T-cell (primary cell): ENCODE data around the gene RGP1. TPM values are rescaled to one million over a fixed set of nuclear protein-coding genes. Genes with fewer than 3 reads are reported as not detected.
A peak's percentile ranks its signal among the peaks of the same experiment; 100 is the strongest.

Experiments used
- ATAC-seq, 4 experiments: fragments of 200-7000 bp in 3 of 4; fragments of 150-1000 bp in 1 of 4; cut with Tn5 transposase; replicated peaks in 1 of 4; 1 replicate in 3 of 4; 2 replicates in 1 of 4; pipeline ENCODE4 v1.10.0; 2021; ENCODE audit warnings: moderate library complexity in 3 of 4, mild to moderate bottlenecking in 2 of 4, moderate number of reproducible peaks in 1 of 4
- CTCF ChIA-PET, 2 donors: fragments of 300-600 bp; sonication (Branson Sonifier 250); formaldehyde crosslinking; loops; one replicate each; lab custom pipeline; 2022; ENCODE audit warnings: antibody characterized with exemption in 2 of 2; lab: Charles Lee
- POLR2A ChIA-PET, 2 donors: fragments of 300-600 bp; sonication (Branson Sonifier 250); formaldehyde crosslinking; loops; one replicate each; lab custom pipeline; 2022; ENCODE audit warnings: antibody characterized with exemption in 2 of 2; lab: Charles Lee
- DNase-seq, 35 experiments: peaks; one replicate each; pipeline versions ENCODE4 v3.0.0 to v3.0.0-alpha.2; 2013 to 2023
- H3K27ac ChIP-seq: one replicate; pipeline ENCODE4 v1.5.1; 2013; ENCODE audit warnings: low read length
- H3K27me3 ChIP-seq, 2 experiments: replicated peaks in 1 of 2; 1 replicate in 1 of 2; 2 replicates in 1 of 2; pipeline versions ENCODE4 v1.6.1 to v1.7.0; 2013; ENCODE audit warnings: low read length in 1 of 2, mixed read lengths in 1 of 2; ENCODE audit not compliant: control insufficient read depth in 2 of 2, insufficient read depth in 2 of 2; ENCODE audit errors: extremely low read depth in 1 of 2
- H3K36me3 ChIP-seq, 2 donors: 1 replicate in 1 of 2; 2 replicates in 1 of 2; pipeline versions ENCODE4 v1.6.1 to v1.7.0; 2013; ENCODE audit warnings: low read length in 1 of 2; ENCODE audit not compliant: control insufficient read depth in 2 of 2, insufficient read depth in 1 of 2; ENCODE audit errors: extremely low read depth in 1 of 2
- H3K4me1 ChIP-seq, 2 experiments: 1 replicate in 1 of 2; 2 replicates in 1 of 2; pipeline versions ENCODE4 v1.6.1 to v1.7.0; 2013; ENCODE audit warnings: low read length in 2 of 2, mixed read lengths in 1 of 2; ENCODE audit not compliant: insufficient read depth in 2 of 2, control insufficient read depth in 1 of 2; ENCODE audit errors: extremely low read depth in 1 of 2
- H3K4me3 ChIP-seq, 2 donors: 1 replicate in 1 of 2; 2 replicates in 1 of 2; pipeline versions ENCODE4 v1.5.1 to v1.7.0; 2013; ENCODE audit warnings: mild to moderate bottlenecking in 2 of 2, low read length in 1 of 2, moderate library complexity in 1 of 2; ENCODE audit not compliant: control insufficient read depth in 1 of 2; ENCODE audit errors: extremely low read depth in 1 of 2
- H3K9me3 ChIP-seq: 2 replicates; pipeline ENCODE4 v1.7.0; 2013
- H3K27ac Mint-ChIP-seq, 2 donors: one replicate each; pipeline ENCODE4 v1.8.0; 2020 to 2021; ENCODE audit warnings: mild to moderate bottlenecking in 2 of 2, mixed read lengths in 2 of 2
- H3K27me3 Mint-ChIP-seq, 2 donors: one replicate each; pipeline ENCODE4 v1.8.0; 2021 to 2022; ENCODE audit warnings: mixed read lengths in 2 of 2
- H3K36me3 Mint-ChIP-seq: one replicate; pipeline ENCODE4 v1.8.0; 2021; ENCODE audit warnings: mixed read lengths
- H3K4me1 Mint-ChIP-seq, 3 donors: one replicate each; pipeline ENCODE4 v1.8.0; 2020 to 2022; ENCODE audit warnings: mixed read lengths in 3 of 3, mild to moderate bottlenecking in 1 of 3
- H3K4me3 Mint-ChIP-seq, 3 donors: one replicate each; pipeline ENCODE4 v1.8.0; 2020 to 2022; ENCODE audit warnings: mild to moderate bottlenecking in 3 of 3, mixed read lengths in 3 of 3, moderate library complexity in 3 of 3
- H3K9me3 Mint-ChIP-seq, 3 donors: one replicate each; pipeline ENCODE4 v1.8.0; 2020 to 2022; ENCODE audit warnings: mixed read lengths in 3 of 3
- WGBS: methylation state at CpG from one replicate; pipeline ENCODE4 v1.1.5; 2013; ENCODE audit warnings: missing lambda C conversion rate; ENCODE audit not compliant: insufficient coverage; 5-methylcytosine and 5-hydroxymethylcytosine counted together
- total RNA-seq, 35 experiments: library from RNA in 6 of 35; stranded (reverse) in 6 of 35; fragments of 120-200 nt in 1 of 35; gene quantifications; one replicate each; pipeline versions ENCODE4 v1.2.1 to v1.2.4 and lab custom pipeline; 2013 to 2026

RGP1 gene
- total RNA-seq (10 to 100 TPM; 20.6 to 36.5 (median 33.5) TPM), total RNA-seq (lab: John Stamatoyannopoulos, UW) (17.7 to 87.2 (median 45.6) reads per million in 29 experiments)
- 17.5 TPM for total RNA-seq (2013)

- Histone ChIP-seq H3K27ac (peak within 1 kb of the TSS; percentile 76), H3K4me1 (peaks cover 16 to 43% of the 10 kb centered on the region in 2 experiments), H3K9me3 (no peaks in the 10 kb centered on the region), H3K4me3 (peak within 1 kb of the TSS; percentile 77 to 93), H3K27me3 (no peaks in the 10 kb centered on the region), H3K36me3 (peaks cover 5 to 43% of the 10 kb centered on the region in 2 donors)
- ChIA-PET POLR2A (interaction anchor here (0.7 to 1.0 kb wide), 2 partner anchors 13 to 28 kb away, joined by 3 read pairs; no protein-coding TSS in a partner anchor), CTCF (interaction anchor here (0.5 to 4.2 kb wide), 25 partner anchors 8 to 1293 kb away, joined by 3 to 49 read pairs (median 5); partner anchors contain the start of genes CCDC107 (in 1 of the 2), CREB3 (in 1 of the 2), RMRP (in 1 of the 2) and TLN1 (in 1 of the 2))
- H3K27ac Mint-ChIP-seq: peak within 1 kb of the TSS; percentile 95 to 96
- DNase-seq: peak in 28 of 35 experiments; percentile 11 to 74 (median 46)
- H3K9me3 Mint-ChIP-seq: no peaks in the 10 kb centered on the region
- H3K4me1 Mint-ChIP-seq: peaks cover 48 to 56% (median 51%) of the 10 kb centered on the region in 3 donors
- peaks cover 29% of the 10 kb centered on the region for H3K36me3 Mint-ChIP-seq
- under 1% methylated on average over 69 of the region's 69 CpGs for WGBS
- no peaks in the 10 kb centered on the region for H3K27me3 Mint-ChIP-seq
- peak within 1 kb of the TSS; percentile 91 to 94 (median 92) for H3K4me3 Mint-ChIP-seq
- peak; percentile 73 to 86 (median 82) for ATAC-seq
These were observed at the start of gene RGP1, which contains the start of gene GBA2 for GRCh38 chr9:35748858-35749514. Gene RGP1 (plus strand): TSS chr9:35749287. CDS start chr9:35749756, 469 bp downstream. Gene GBA2 (minus strand): TSS chr9:35749228. CDS start chr9:35748704, 524 bp downstream.

DNA sequence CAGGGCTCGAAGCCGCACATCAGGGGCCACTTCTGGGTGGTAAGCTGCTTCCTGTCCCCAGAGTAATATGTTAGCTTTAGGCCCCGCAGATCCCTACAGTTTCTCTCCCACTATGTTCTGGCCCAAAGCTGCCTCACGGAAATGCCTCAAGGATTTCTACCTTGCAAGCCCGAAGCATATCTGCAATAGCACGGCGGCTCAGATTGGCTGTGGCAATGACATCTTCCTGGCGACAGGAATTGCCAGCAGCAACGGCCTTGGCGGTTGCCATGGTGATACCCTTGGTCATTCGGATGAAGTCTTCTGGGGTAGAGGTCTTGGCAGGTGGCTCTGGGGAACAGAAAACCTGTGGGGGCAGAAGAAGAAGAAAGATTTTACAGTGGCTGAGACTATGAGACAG is 49.1 kb upstream of the RGP1 start:
- H3K36me3 ChIP-seq: peaks cover 55 to 87% of the 10 kb centered on the region in 2 donors
- no peaks in the 10 kb centered on the region for H3K9me3 ChIP-seq
- H3K27me3 Mint-ChIP-seq: no peaks in the 10 kb centered on the region
- DNase-seq (no peak), ATAC-seq (no peak)
- H3K4me3 ChIP-seq: no peak overlapping the region
- no peaks in the 10 kb centered on the region for H3K27me3 ChIP-seq
- ChIA-PET CTCF (interaction anchor here in 1 of 2 donors (1.1 kb wide), 1 partner anchor 30 kb away, joined by 9 read pairs; no protein-coding TSS in a partner anchor), POLR2A (no interaction called here)
- 97% methylated on average over 11 of the region's 11 CpGs for WGBS
- no peak overlapping the region for H3K4me3 Mint-ChIP-seq
- no peaks in the 10 kb centered on the region for H3K9me3 Mint-ChIP-seq
- peaks cover 0 to 9% of the 10 kb centered on the region in 2 experiments for H3K4me1 ChIP-seq
- H3K27ac ChIP-seq: no peak overlapping the region
- peaks cover 9 to 10% (median 9%) of the 10 kb centered on the region in 3 donors for H3K4me1 Mint-ChIP-seq
- H3K36me3 Mint-ChIP-seq: peaks cover 46% of the 10 kb centered on the region
- no peak overlapping the region for H3K27ac Mint-ChIP-seq

GRCh38 chr9:35700942-35701341 is 48.1 kb upstream of the RGP1 start:
- Histone ChIP-seq H3K27ac (no peak overlapping the region), H3K4me3 (no peak overlapping the region), H3K36me3 (peaks cover 57 to 96% of the 10 kb centered on the region in 2 donors), H3K4me1 (peaks cover 0 to 9% of the 10 kb centered on the region in 2 experiments), H3K27me3 (no peaks in the 10 kb centered on the region), H3K9me3 (no peaks in the 10 kb centered on the region)
- Mint-ChIP-seq H3K27me3 (no peaks in the 10 kb centered on the region), H3K9me3 (no peaks in the 10 kb centered on the region), H3K27ac (no peak overlapping the region), H3K36me3 (peaks cover 49% of the 10 kb centered on the region), H3K4me1 (peaks cover 9 to 10% (median 9%) of the 10 kb centered on the region in 3 donors), H3K4me3 (no peak overlapping the region)
- ATAC-seq (no peak), DNase-seq (no peak)
- CTCF ChIA-PET: interaction anchor here in 1 of 2 donors (1.1 kb wide), 1 partner anchor 30 kb away, joined by 9 read pairs; no protein-coding TSS in a partner anchor
- POLR2A ChIA-PET: no interaction called here

DNA sequence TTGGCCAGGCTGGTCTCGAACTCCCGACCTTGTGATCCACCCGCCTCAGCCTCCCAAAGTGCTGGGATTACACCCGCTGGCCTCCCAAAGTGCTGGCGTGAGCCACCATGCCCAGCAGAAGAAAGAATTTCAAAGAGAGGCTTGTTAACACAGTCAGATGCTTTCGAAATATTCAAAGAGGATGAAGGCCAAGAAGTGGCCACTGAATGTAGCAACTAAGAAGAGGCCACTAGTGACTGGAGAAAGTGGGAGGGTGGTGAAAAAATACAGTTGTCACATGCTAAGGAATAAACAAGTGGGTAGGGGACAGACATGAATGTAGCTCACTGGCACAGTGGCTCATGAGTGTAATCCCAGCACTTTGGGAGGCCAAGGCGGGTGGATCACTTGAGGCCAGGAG is 46.4 kb upstream of the RGP1 start:
- ChIA-PET POLR2A (no interaction called here), CTCF (interaction anchor here in 1 of 2 donors (0.6 kb wide), 1 partner anchor 633 kb away, joined by 4 read pairs; no protein-coding TSS in a partner anchor)
- Histone ChIP-seq H3K4me1 (no peaks in the 10 kb centered on the region), H3K9me3 (no peaks in the 10 kb centered on the region), H3K4me3 (no peak overlapping the region), H3K36me3 (peaks cover 55 to 100% of the 10 kb centered on the region in 2 donors), H3K27me3 (no peaks in the 10 kb centered on the region), H3K27ac (no peak overlapping the region)
- Mint-ChIP-seq H3K9me3 (no peaks in the 10 kb centered on the region), H3K4me1 (peaks cover 0 to 4% (median 0%) of the 10 kb centered on the region in 3 donors), H3K36me3 (peaks cover 49% of the 10 kb centered on the region), H3K27me3 (no peaks in the 10 kb centered on the region), H3K4me3 (no peak overlapping the region), H3K27ac (no peak overlapping the region)
- 100% methylated on average over 7 of the region's 7 CpGs for WGBS
- ATAC-seq (no peak), DNase-seq (no peak)

DNA sequence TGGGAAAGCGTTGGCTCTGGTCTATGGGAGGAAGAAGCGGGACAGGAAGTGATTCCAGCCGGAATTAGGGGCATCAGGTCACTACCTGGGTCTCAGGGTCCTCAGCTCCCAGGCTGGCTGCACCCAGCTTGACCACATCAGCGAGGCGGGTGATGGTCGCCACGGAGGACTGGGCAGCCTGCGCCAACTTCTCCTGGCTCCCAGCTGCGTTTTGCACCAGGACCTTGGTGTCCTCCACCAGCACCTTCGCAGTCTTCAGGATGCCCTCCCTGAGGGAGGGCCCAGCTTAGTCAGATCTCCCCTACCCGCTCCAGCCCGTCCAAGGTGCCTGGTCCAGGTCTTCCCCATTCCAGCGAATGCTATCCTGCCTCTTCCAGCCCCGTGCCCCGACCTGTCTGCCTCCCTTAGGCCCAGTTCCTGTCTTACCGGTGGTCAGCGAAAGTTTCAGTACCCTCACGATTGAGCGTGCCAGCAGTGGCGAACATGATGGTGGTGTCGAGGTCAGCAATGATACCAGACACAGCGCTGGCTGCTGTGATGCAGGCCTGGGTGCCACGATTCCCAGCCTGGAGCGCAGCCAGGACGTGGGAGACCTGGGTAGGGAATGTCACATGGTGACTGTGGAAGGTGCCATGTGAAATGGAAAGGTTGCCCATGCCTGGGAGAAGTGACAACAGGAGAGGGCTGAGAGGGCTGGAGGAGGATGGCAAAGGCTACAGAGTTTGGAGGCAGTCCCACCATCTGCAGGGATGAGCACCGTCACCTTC is 45.0 kb upstream of the RGP1 start:
- ChIA-PET CTCF (no interaction called here), POLR2A (no interaction called here)
- H3K27ac ChIP-seq: no peak overlapping the region
- WGBS: 97% methylated on average over 26 of the region's 26 CpGs
- H3K4me3 ChIP-seq: no peak overlapping the region
- no peaks in the 10 kb centered on the region for H3K27me3 ChIP-seq
- Mint-ChIP-seq H3K4me3 (no peak overlapping the region), H3K36me3 (peaks cover 51% of the 10 kb centered on the region), H3K27me3 (no peaks in the 10 kb centered on the region), H3K4me1 (peaks cover 0 to 4% (median 0%) of the 10 kb centered on the region in 3 donors), H3K9me3 (no peaks in the 10 kb centered on the region), H3K27ac (no peak overlapping the region)
- ATAC-seq (no peak), DNase-seq (no peak)
- no peaks in the 10 kb centered on the region for H3K4me1 ChIP-seq
- H3K36me3 ChIP-seq: peaks cover 45 to 100% of the 10 kb centered on the region in 2 donors
- H3K9me3 ChIP-seq: no peaks in the 10 kb centered on the region

GRCh38 chr9:35705372-35705771 is 43.7 kb upstream of the RGP1 start:
- Histone ChIP-seq H3K27me3 (no peaks in the 10 kb centered on the region), H3K4me3 (no peak overlapping the region), H3K27ac (no peak overlapping the region), H3K36me3 (peaks cover 34 to 96% of the 10 kb centered on the region in 2 donors), H3K4me1 (no peaks in the 10 kb centered on the region), H3K9me3 (no peaks in the 10 kb centered on the region)
- CTCF ChIA-PET: interaction anchor here in 1 of 2 donors (1.1 to 1.4 kb wide), 2 partner anchors 9 to 22 kb away, joined by 3 to 4 read pairs; no protein-coding TSS in a partner anchor
- Mint-ChIP-seq H3K4me1 (peaks cover 0 to 4% (median 0%) of the 10 kb centered on the region in 3 donors), H3K36me3 (peaks cover 57% of the 10 kb centered on the region), H3K4me3 (no peak overlapping the region), H3K27ac (peak overlapping the region in 1 of 2 donors; percentile 39), H3K9me3 (no peaks in the 10 kb centered on the region), H3K27me3 (no peaks in the 10 kb centered on the region)
- DNase-seq (no peak), ATAC-seq (no peak)
- POLR2A ChIA-PET: interaction anchor here in 1 of 2 donors (0.6 kb wide), 1 partner anchor 1633 kb away, joined by 7 read pairs; no protein-coding TSS in a partner anchor
- WGBS: 91% methylated on average over 7 of the region's 8 CpGs
